Measurements from ENCODE around the gene EML5.

GRCh38 chr14:88821378-88821777, 28.6 kb upstream of the EML5 start:
- TF ChIP-seq CTCF (conservative IDR thresholded peaks at IDR 0.05 in 1 of 2, IDR thresholded peaks at IDR 0.05 in 1 of 2; ENCODE audit: low read depth in 1 of 2, low read length in 2 of 2) (no peak), EZH2 (IDR thresholded peaks at IDR 0.05; ENCODE audit: low read length, missing control alignments) (no peak)
